GM18526 (cell line): ENCODE measurements around the gene KCNC3.

Source experiments
- POLR2A ChIP-seq: IDR thresholded peaks from 3 replicates; pipeline ENCODE4 v1.6.1; 2011; ENCODE audit not compliant: insufficient read length; ENCODE audit errors: extremely low read depth

The KCNC3 gene

GRCh38 chr19:50322234-50322633 lies 6.9 kb downstream of the KCNC3 start:
- TF ChIP-seq POLR2A: no peak

GRCh38 chr19:50321831-50322230 lies 7.3 kb downstream of the KCNC3 start:
- no peak for TF ChIP-seq POLR2A

GRCh38 chr19:50320596-50320995 lies 8.6 kb downstream of the KCNC3 start:
- TF ChIP-seq POLR2A: no peak

- no peak for TF ChIP-seq POLR2A
Measured at GRCh38 chr19:50320051-50320450, 9.1 kb downstream of the KCNC3 start.

GRCh38 chr19:50319156-50319555 lies 10.0 kb downstream of the KCNC3 start:
- TF ChIP-seq POLR2A: no peak

- no peak for TF ChIP-seq POLR2A
Measured at GRCh38 chr19:50318438-50318837, 10.7 kb downstream of the KCNC3 start.

- no peak for TF ChIP-seq POLR2A
Measured at GRCh38 chr19:50317115-50317514, 12.1 kb downstream of the KCNC3 start.

- no peak for TF ChIP-seq POLR2A
Measured at GRCh38 chr19:50315773-50316448, 13.3 kb downstream of the KCNC3 start.

GRCh38 chr19:50314724-50315708 lies 14.2 kb downstream of the KCNC3 start:
- no peak for TF ChIP-seq POLR2A

GRCh38 chr19:50313812-50314536 lies 15.2 kb downstream of the KCNC3 start:
- no peak for TF ChIP-seq POLR2A

- no peak for TF ChIP-seq POLR2A
Measured at GRCh38 chr19:50312967-50313811, 16.0 kb downstream of the KCNC3 start.

GRCh38 chr19:50311723-50312635 lies 17.2 kb downstream of the KCNC3 start:
- TF ChIP-seq POLR2A: no peak

GRCh38 chr19:50310759-50311465 lies 18.3 kb downstream of the KCNC3 start:
- TF ChIP-seq POLR2A: no peak
